H1 (cell line): Measurements from ENCODE around the gene UBE2B. TPM values are rescaled to one million over a fixed set of nuclear protein-coding genes. Genes with fewer than 3 reads are reported as not detected.

Experiments used
- CTCF ChIA-PET: fragments of 300-600 bp; sonication (Branson Sonifier 250); formaldehyde crosslinking; loops from one replicate; lab custom pipeline; 2021; ENCODE audit not compliant: partially characterized antibody; lab: Charles Lee
- POLR2A ChIA-PET: fragments of 300-600 bp; sonication (Branson Sonifier 250); formaldehyde crosslinking; loops from one replicate; lab custom pipeline; 2021; ENCODE audit warnings: inconsistent platforms; ENCODE audit not compliant: partially characterized antibody; lab: Charles Lee
- DNase-seq, 2 experiments: peaks; one replicate each; pipeline versions ENCODE4 v3.0.0 to v3.0.0-alpha.2; 2010 to 2022; ENCODE audit warnings: low spot score in 2 of 2, low read depth in 1 of 2, mixed read lengths in 1 of 2
- FAIRE-seq: peaks from 2 replicates; lab custom pipeline; 2011; peaks lifted over from hg19 to GRCh38; lab: Jason Lieb, UNC
- H2AFZ ChIP-seq: 2 replicates; pipeline ENCODE4 v1.8.1; 2012; ENCODE audit warnings: low read length, inconsistent platforms
- H2AK5ac ChIP-seq: 2 replicates; pipeline ENCODE4 v1.6.1; 2013; ENCODE audit warnings: low read depth, low read length
- H2BK120ac ChIP-seq: replicated peaks from 2 replicates; pipeline ENCODE3; 2013; ENCODE audit warnings: low read depth, low read length, inconsistent platforms
- H2BK12ac ChIP-seq: 2 replicates; pipeline ENCODE4 v1.6.1; 2013; ENCODE audit warnings: low read depth, low read length
- H2BK15ac ChIP-seq: 2 replicates; pipeline ENCODE4 v1.6.1; 2013; ENCODE audit warnings: low read length
- H2BK20ac ChIP-seq: 2 replicates; pipeline ENCODE4 v1.6.1; 2013; ENCODE audit warnings: low read length
- H2BK5ac ChIP-seq: 2 replicates; pipeline ENCODE4 v1.6.1; 2013; ENCODE audit warnings: low read depth, low read length
- H3K14ac ChIP-seq: 2 replicates; pipeline ENCODE4 v1.6.1; 2013; ENCODE audit warnings: inconsistent platforms; ENCODE audit not compliant: insufficient read length
- H3K18ac ChIP-seq: 2 replicates; pipeline ENCODE4 v1.6.1; 2013; ENCODE audit warnings: low read length; ENCODE audit errors: extremely low read depth
- H3K23ac ChIP-seq: 2 replicates; pipeline ENCODE4 v1.6.1; 2013; ENCODE audit warnings: inconsistent platforms; ENCODE audit not compliant: insufficient read length
- H3K23me2 ChIP-seq: 2 replicates; pipeline ENCODE4 v1.6.1; 2013; ENCODE audit warnings: low read depth, low read length
- H3K27ac ChIP-seq: 2 replicates; pipeline ENCODE4 v1.6.1; 2011; ENCODE audit warnings: low read depth, low read length, inconsistent platforms
- H3K27me3 ChIP-seq, 4 experiments: replicated peaks in 1 of 4; 1 replicate in 1 of 4; 2 replicates in 3 of 4; pipeline versions ENCODE4 v1.6.1 to v1.8.1; 2011 to 2013; ENCODE audit warnings: low read length in 3 of 4, mild to moderate bottlenecking in 3 of 4, inconsistent platforms in 2 of 4, mixed read lengths in 2 of 4, moderate library complexity in 1 of 4; ENCODE audit not compliant: control insufficient read depth in 3 of 4, insufficient read depth in 3 of 4; ENCODE audit errors: extremely low read depth in 1 of 4
- H3K36me3 ChIP-seq, 4 experiments: 2 replicates each; pipeline versions ENCODE4 v1.6.1 to v1.8.1; 2011 to 2013; ENCODE audit warnings: mild to moderate bottlenecking in 4 of 4, low read length in 3 of 4, moderate library complexity in 2 of 4, control low read depth in 1 of 4, inconsistent platforms in 1 of 4; ENCODE audit not compliant: insufficient read depth in 4 of 4, control insufficient read depth in 2 of 4
- H3K4ac ChIP-seq: replicated peaks from 2 replicates; pipeline ENCODE3; 2013; ENCODE audit warnings: low read length, low read depth, mixed read lengths, inconsistent platforms; ENCODE audit not compliant: insufficient read length
- H3K4me1 ChIP-seq, 4 experiments: replicated peaks in 1 of 4; 1 replicate in 1 of 4; 2 replicates in 3 of 4; pipeline versions ENCODE4 v1.6.1 to v1.8.1; 2011 to 2013; ENCODE audit warnings: low read length in 3 of 4, inconsistent platforms in 2 of 4, mixed read lengths in 1 of 4; ENCODE audit not compliant: insufficient read depth in 4 of 4, control insufficient read depth in 3 of 4
- H3K4me2 ChIP-seq, 2 experiments: 2 replicates each; pipeline versions ENCODE4 v1.6.1 to v1.8.1; 2011 to 2013; ENCODE audit warnings: low read depth in 2 of 2, low read length in 2 of 2, control low read depth in 1 of 2, inconsistent platforms in 1 of 2, mild to moderate bottlenecking in 1 of 2; ENCODE audit not compliant: insufficient read depth in 1 of 2
- H3K4me3 ChIP-seq, 4 experiments: fragments of 200-600, 300-600 bp in 1 of 4; sonication (generic), shearing (Covaris generic), sonication (Bioruptor Twin) in 1 of 4; 2 replicates each; pipeline versions ENCODE4 v1.5.1 to v1.8.1; 2011 to 2016; ENCODE audit warnings: low read length in 4 of 4, low read depth in 3 of 4, control low read depth in 2 of 4, inconsistent platforms in 2 of 4, mild to moderate bottlenecking in 2 of 4, mixed read lengths in 1 of 4, moderate library complexity in 1 of 4; ENCODE audit not compliant: insufficient read depth in 2 of 4; ENCODE audit errors: extremely low read depth in 1 of 4
- H3K56ac ChIP-seq: replicated peaks from 2 replicates; pipeline ENCODE3; 2013; ENCODE audit warnings: low read depth, mild to moderate bottlenecking, mixed read lengths, low read length, inconsistent platforms; ENCODE audit not compliant: insufficient read length
- H3K79me1 ChIP-seq: 2 replicates; pipeline ENCODE4 v1.6.1; 2013; ENCODE audit warnings: low read depth, low read length, control low read depth
- H3K79me2 ChIP-seq, 2 experiments: 2 replicates each; pipeline versions ENCODE4 v1.6.1 to v1.8.1; 2012 to 2013; ENCODE audit warnings: low read length in 2 of 2, mild to moderate bottlenecking in 2 of 2, inconsistent platforms in 1 of 2; ENCODE audit not compliant: insufficient read depth in 2 of 2, control insufficient read depth in 1 of 2
- H3K9ac ChIP-seq, 4 experiments: replicated peaks in 1 of 4; 1 replicate in 1 of 4; 2 replicates in 3 of 4; pipeline versions ENCODE4 v1.6.1 to v1.8.1; 2011 to 2013; ENCODE audit warnings: low read depth in 3 of 4, low read length in 3 of 4, control low read depth in 2 of 4, mild to moderate bottlenecking in 2 of 4, moderate library complexity in 2 of 4, inconsistent platforms in 1 of 4; ENCODE audit errors: extremely low read depth in 1 of 4
- H3K9me3 ChIP-seq, 2 experiments: 2 replicates each; pipeline versions ENCODE4 v1.6.1 to v1.8.1; 2012 to 2013; ENCODE audit warnings: mild to moderate bottlenecking in 2 of 2, moderate library complexity in 2 of 2, control low read depth in 1 of 2, inconsistent platforms in 1 of 2, low read depth in 1 of 2, low read length in 1 of 2, mixed read lengths in 1 of 2; ENCODE audit not compliant: insufficient read depth in 2 of 2
- H4K20me1 ChIP-seq, 2 experiments: replicated peaks in 1 of 2; 2 replicates each; pipeline versions ENCODE3 to v1.8.1; 2011 to 2013; ENCODE audit warnings: inconsistent platforms in 2 of 2, low read length in 2 of 2, mild to moderate bottlenecking in 1 of 2; ENCODE audit not compliant: insufficient read depth in 2 of 2, control insufficient read depth in 1 of 2
- H4K5ac ChIP-seq: 2 replicates; pipeline ENCODE4 v1.6.1; 2013; ENCODE audit warnings: low read length, low read depth, mixed read lengths, inconsistent platforms; ENCODE audit not compliant: insufficient read length
- H4K8ac ChIP-seq: 2 replicates; pipeline ENCODE4 v1.8.0; 2013; ENCODE audit warnings: mild to moderate bottlenecking, moderate library complexity, low read length, inconsistent platforms; ENCODE audit not compliant: insufficient read depth; ENCODE audit errors: extremely low read depth
- H4K91ac ChIP-seq: replicated peaks from 2 replicates; pipeline ENCODE3; 2013; ENCODE audit warnings: low read length, mixed read lengths, inconsistent platforms; ENCODE audit not compliant: insufficient read length
- ASH2L ChIP-seq: fragments of 200-600, 300-600 bp; sonication (generic); IDR thresholded peaks from one replicate; pipeline ENCODE4 v1.7.1; 2017; ENCODE audit warnings: low read length
- CEBPB ChIP-seq: IDR thresholded peaks from 2 replicates; pipeline ENCODE4 v1.6.1; 2012; ENCODE audit warnings: low read depth, low read length
- CTBP2 ChIP-seq: IDR thresholded peaks from 2 replicates; pipeline ENCODE4 v1.7.0; 2011; ENCODE audit warnings: borderline replicate concordance, mild to moderate bottlenecking, moderate library complexity, mixed read lengths, low read length; ENCODE audit not compliant: insufficient read depth, insufficient read length
- EGR1 ChIP-seq: IDR thresholded peaks from 2 replicates; pipeline ENCODE4 v1.6.1; 2011; ENCODE audit warnings: low read depth, low read length, borderline replicate concordance
- EZH2 ChIP-seq: fragments of 200-600 bp; sonication (generic); IDR thresholded peaks from 2 replicates; pipeline ENCODE4 v1.7.1; 2012; ENCODE audit warnings: low read depth, mild to moderate bottlenecking, moderate library complexity, low read length, inconsistent platforms; ENCODE audit not compliant: severe bottlenecking
- JUN ChIP-seq: IDR thresholded peaks from 2 replicates; pipeline ENCODE4 v1.6.1; 2011; ENCODE audit warnings: low read depth, mild to moderate bottlenecking, improper control_type of control experiment, low read length
- KDM1A ChIP-seq: fragments of 200-600, 300-600 bp; sonication (generic); IDR thresholded peaks from 2 replicates; pipeline ENCODE4 v1.7.1; 2016; ENCODE audit warnings: mild to moderate bottlenecking, low read length, borderline replicate concordance
- MAFK ChIP-seq: IDR thresholded peaks from 2 replicates; pipeline ENCODE4 v1.6.1; 2012; ENCODE audit warnings: low read depth, mild to moderate bottlenecking, improper control_type of control experiment, low read length
- POLR2A ChIP-seq, 2 experiments: IDR thresholded peaks; 1 replicate in 1 of 2; 2 replicates in 1 of 2; pipeline ENCODE4 v1.6.1; 2011; ENCODE audit warnings: low read depth in 2 of 2, low read length in 2 of 2, mild to moderate bottlenecking in 2 of 2; ENCODE audit errors: control extremely low read depth in 1 of 2
- POLR2AphosphoS5 ChIP-seq: IDR thresholded peaks from 2 replicates; pipeline ENCODE4 v1.6.1; 2011; ENCODE audit warnings: low read depth, low read length
- RXRA ChIP-seq: IDR thresholded peaks from 2 replicates; pipeline ENCODE4 v1.6.1; 2011; ENCODE audit warnings: low read depth, mild to moderate bottlenecking, low read length, moderate library complexity; ENCODE audit not compliant: insufficient read depth
- SP1 ChIP-seq: IDR thresholded peaks from 2 replicates; pipeline ENCODE4 v1.6.1; 2011; ENCODE audit warnings: low read depth, low read length
- TAF1 ChIP-seq: IDR thresholded peaks from 2 replicates; pipeline ENCODE4 v1.6.1; 2011; ENCODE audit warnings: mild to moderate bottlenecking, low read depth, low read length
- YY1 ChIP-seq: IDR thresholded peaks from 2 replicates; pipeline ENCODE4 v1.6.1; 2011; ENCODE audit warnings: low read depth, mild to moderate bottlenecking, low read length
- WGBS, 2 experiments: shearing (Covaris generic) in 1 of 2; methylation state at CpG; one replicate each; pipeline versions ENCODE4 v1.1.6 to v1.1.7; 2013 to 2015; ENCODE audit warnings: low lambda C conversion rate in 2 of 2, mixed read lengths in 2 of 2, inconsistent platforms in 1 of 2, low coverage in 1 of 2, missing lambda C conversion rate in 1 of 2; ENCODE audit not compliant: insufficient replicate concordance in 2 of 2, insufficient coverage in 1 of 2, insufficient read length in 1 of 2; ENCODE audit errors: extremely low coverage in 1 of 2, missing lambda C conversion rate in 1 of 2; 5-methylcytosine and 5-hydroxymethylcytosine counted together
- polyA plus RNA-seq, 7 experiments: library from polyadenylated mRNA; depleted of rRNA in 3 of 7; stranded (reverse) in 5 of 7; unstranded in 2 of 7; fragments of >200 nt in 5 of 7; fragments of 200-250 nt in 2 of 7; gene quantifications; 1 replicate in 5 of 7; 2 replicates in 1 of 7; 4 replicates in 1 of 7; pipeline versions ENCODE4 v1.2.1 to v1.2.3, GENCODE V29; 2011 to 2013; ENCODE audit warnings: missing spikeins in 2 of 7, mixed read lengths in 2 of 7
- total RNA-seq: library from RNA; stranded (reverse); fragmentation: NEBNext Ultra II Directional; extraction: Animal tissue kit (Norgen Biotek cat#: 25700); gene quantifications from 2 replicates; pipeline ENCODE4 v1.2.1, GENCODE V29; 2021

UBE2B gene
- total and polyA plus RNA-seq, 2 of the 8 experiments (the other 6 are each of a cell fraction or from before 2014, with no cell fraction given), result 15.9 to 46.8 TPM

- no peak overlapping the region for H4K5ac ChIP-seq
- H3K9ac ChIP-seq, result no peak overlapping the region; a peak in 1 of 7 replicates
- H3K4me3 ChIP-seq, result no peak overlapping the region
- H2BK120ac ChIP-seq, result no peak overlapping the region
- TF ChIP-seq TAF1, result no peak
- TF ChIP-seq RXRA, result no peak
- no peak for TF ChIP-seq EGR1
- TF ChIP-seq ASH2L, result no peak
- no peak for TF ChIP-seq CEBPB
- TF ChIP-seq POLR2A (IDR thresholded peaks at IDR 0.05; ENCODE audit: control extremely low read depth in 1 of 2, low read depth in 2 of 2, low read length in 2 of 2), result no peak
- TF ChIP-seq CTBP2, result no peak
- TF ChIP-seq KDM1A, result no peak
- no peak for TF ChIP-seq POLR2AphosphoS5
- TF ChIP-seq YY1, result no peak
- no peak for TF ChIP-seq EZH2
- TF ChIP-seq JUN, result no peak
- TF ChIP-seq SP1, result no peak
- TF ChIP-seq MAFK, result no peak
- H2BK5ac ChIP-seq, result peak overlapping the region; percentile 40; the same call in 1 of the 2 replicates
- FAIRE-seq (no peak), DNase-seq (no peak)
- H3K56ac ChIP-seq, result no peak overlapping the region
- H3K9me3 ChIP-seq, result no peaks in the 10 kb centered on the region
- no peaks in the 10 kb centered on the region for H3K23me2 ChIP-seq
- H3K23ac ChIP-seq, result no peak overlapping the region
- no peak overlapping the region for H3K4ac ChIP-seq
- H2BK20ac ChIP-seq, result no peak overlapping the region
- peak overlapping the region; percentile 47; the same call in 1 of the 2 replicates for H2AK5ac ChIP-seq
- no peak overlapping the region for H3K14ac ChIP-seq
- no peaks in the 10 kb centered on the region for H3K27me3 ChIP-seq
- H4K20me1 ChIP-seq, result peaks cover 0 to 2% of the 10 kb centered on the region in 2 experiments
- no peaks in the 10 kb centered on the region for H3K79me2 ChIP-seq
- H3K79me1 ChIP-seq, result no peaks in the 10 kb centered on the region; the same call in 1 of the 2 replicates
- no peak overlapping the region for H2BK15ac ChIP-seq
- no peak overlapping the region for H4K8ac ChIP-seq
- 84% methylated on average over 7 of the region's 7 CpGs; no CpG with 5 or more reads in 1 of the 2 experiments for WGBS, 2 experiments
- H3K18ac ChIP-seq, result no peak overlapping the region
- POLR2A ChIA-PET, result interaction anchor here (0.8 to 4.7 kb wide), 9 partner anchors 8 to 87 kb away, joined by 3 to 19 read pairs (median 5); partner anchors contain the start of gene JADE2
- peaks cover 0 to 7% (median 4%) of the 10 kb centered on the region in 4 experiments; a peak in 2 of 7 replicates for H3K4me1 ChIP-seq
- H3K4me2 ChIP-seq, result no peak overlapping the region
- no peak overlapping the region for H3K27ac ChIP-seq
- 0 out of 8 replicates have a peak, but pooled peaks cover 0 to 3% (median 0%) of the 10 kb centered on the region in 4 experiments for H3K36me3 ChIP-seq
- peak overlapping the region; percentile 88 for H2BK12ac ChIP-seq
- CTCF ChIA-PET, result interaction anchor here (1.0 to 3.8 kb wide), 6 partner anchors 9 to 150 kb away, joined by 3 to 17 read pairs (median 5); partner anchors contain the start of gene CDKN2AIPNL
- H2AFZ ChIP-seq, result no peak overlapping the region
- H4K91ac ChIP-seq, result no peak overlapping the region
These were observed 66.6 kb downstream of the UBE2B start for GRCh38 chr5:134437847-134438581.
